Measurements from ENCODE around the gene PFDN4.

Gene PFDN4

DNA sequence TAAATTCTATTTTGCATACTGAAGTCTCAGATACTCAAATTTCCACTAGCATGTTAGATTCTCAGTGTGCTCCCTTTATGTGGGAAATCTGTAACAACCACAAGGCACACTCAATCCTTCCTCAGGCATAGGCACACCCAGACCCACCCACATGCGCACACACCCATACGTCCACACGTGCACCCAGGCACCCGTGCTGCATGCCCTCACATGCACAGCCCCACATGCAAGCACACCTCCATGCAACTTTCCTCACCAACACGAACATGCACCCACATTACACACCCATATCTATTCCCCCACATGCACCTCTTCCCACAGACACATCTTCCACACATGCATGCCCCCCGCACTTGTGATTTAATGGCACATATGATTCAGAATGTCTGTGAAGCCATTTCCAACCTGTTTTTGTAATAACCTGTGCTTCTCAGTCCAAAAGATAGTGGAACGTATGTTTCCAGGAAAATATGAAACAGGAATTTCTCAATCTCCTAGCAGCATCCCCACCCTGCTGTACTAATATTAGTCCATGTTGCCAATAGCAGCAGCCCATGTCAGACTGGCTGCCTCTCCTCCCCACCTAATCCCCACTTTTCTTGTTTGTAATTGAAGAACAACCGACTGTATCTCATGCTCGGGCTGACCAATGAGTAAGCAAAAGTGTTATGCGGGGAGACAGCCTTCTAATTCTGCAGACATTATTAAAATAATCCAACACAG is 22.8 kb upstream of the PFDN4 start:
- TF ChIP-seq, protein P1, sequence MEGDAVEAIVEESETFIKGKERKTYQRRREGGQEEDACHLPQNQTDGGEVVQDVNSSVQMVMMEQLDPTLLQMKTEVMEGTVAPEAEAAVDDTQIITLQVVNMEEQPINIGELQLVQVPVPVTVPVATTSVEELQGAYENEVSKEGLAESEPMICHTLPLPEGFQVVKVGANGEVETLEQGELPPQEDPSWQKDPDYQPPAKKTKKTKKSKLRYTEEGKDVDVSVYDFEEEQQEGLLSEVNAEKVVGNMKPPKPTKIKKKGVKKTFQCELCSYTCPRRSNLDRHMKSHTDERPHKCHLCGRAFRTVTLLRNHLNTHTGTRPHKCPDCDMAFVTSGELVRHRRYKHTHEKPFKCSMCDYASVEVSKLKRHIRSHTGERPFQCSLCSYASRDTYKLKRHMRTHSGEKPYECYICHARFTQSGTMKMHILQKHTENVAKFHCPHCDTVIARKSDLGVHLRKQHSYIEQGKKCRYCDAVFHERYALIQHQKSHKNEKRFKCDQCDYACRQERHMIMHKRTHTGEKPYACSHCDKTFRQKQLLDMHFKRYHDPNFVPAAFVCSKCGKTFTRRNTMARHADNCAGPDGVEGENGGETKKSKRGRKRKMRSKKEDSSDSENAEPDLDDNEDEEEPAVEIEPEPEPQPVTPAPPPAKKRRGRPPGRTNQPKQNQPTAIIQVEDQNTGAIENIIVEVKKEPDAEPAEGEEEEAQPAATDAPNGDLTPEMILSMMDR (IDR thresholded peaks at IDR 0.05; ENCODE audit: low read depth, low read length, missing control alignments): no peak
- DNase-seq (ENCODE audit: low read depth): no peak
- H3K4me3 ChIP-seq (ENCODE audit: low read depth, low read length): no peak overlapping the region

DNA sequence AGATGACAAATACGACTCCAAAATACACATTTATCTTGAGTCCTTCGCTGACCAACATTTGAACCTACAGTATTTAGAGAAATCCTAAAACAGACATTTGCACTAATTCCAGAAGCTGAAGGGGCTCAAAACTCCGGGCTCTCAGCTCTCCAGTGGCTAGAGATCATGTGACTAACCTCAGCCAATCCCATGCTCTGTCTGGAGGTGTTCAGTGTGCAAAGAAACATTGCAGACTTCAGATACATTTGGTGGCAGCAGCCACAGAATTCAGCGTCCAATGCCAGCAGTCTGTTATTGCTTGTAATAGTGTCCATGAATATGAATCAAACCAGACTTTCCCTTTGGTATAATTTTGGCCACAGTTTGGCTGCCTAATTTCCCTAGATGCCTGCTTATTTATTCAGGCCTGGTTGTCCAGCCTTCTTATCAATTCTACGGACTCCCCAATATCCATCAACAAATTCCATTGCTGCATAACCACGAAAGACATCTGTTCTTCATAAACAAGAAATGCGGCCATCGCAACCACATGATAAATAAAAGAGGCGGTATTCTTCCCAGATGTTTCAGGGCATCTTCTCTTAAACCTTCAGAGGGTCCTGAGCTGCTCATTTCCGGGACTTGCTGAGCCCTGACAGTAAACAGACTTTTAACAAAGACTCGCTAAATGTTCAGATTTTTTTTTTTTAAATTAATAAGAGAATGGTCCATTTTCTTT is 19.6 kb upstream of the PFDN4 start:
- no peak for DNase-seq (ENCODE audit: low read depth)
- TF ChIP-seq, protein P1 (IDR thresholded peaks at IDR 0.05; ENCODE audit: low read depth, low read length, missing control alignments): no peak
- H3K4me3 ChIP-seq (ENCODE audit: low read depth, low read length): no peak overlapping the region

DNA sequence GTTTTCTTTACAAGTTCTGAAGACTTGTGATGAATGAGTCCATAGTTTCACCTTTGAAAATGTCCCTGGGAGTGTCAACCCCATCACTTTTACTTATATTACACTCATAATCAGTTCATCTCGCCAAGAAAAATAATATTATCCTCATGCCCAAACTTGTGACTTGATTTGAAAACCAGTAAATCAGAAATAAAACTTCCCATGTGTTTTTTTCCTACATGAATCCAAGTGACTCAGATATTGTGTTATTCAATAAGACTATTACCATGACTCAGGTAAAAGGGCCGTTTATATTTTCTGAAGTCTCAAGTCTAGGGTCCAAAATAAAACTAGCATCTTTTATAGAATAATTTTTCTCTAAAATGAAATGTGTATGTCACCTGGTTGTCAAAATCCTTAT is 18.3 kb upstream of the PFDN4 start:
- H3K4me3 ChIP-seq (ENCODE audit: low read depth, low read length): no peak overlapping the region
- TF ChIP-seq, protein P1 (IDR thresholded peaks at IDR 0.05; ENCODE audit: low read depth, low read length, missing control alignments): no peak
- DNase-seq (ENCODE audit: low read depth): no peak

DNA sequence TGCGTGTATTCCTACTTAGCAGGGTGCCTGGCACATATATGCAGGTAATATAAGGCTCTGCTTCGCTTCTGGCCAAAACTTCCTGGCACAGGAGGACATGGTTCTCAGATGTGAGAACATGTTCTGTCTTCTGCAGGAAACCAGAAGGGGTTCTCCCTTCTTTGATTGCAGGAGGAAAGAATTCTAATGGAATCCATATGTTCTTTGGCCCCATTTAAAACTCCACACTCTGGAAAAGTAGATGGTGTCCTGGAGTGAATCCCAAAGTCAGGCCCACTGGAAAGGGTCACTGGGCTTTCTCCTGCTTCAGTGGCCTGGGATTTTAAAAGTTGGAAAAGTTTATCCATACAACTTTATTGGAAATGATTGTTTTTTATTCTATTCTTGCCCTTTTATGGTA is 17.7 kb upstream of the PFDN4 start:
- TF ChIP-seq, protein P1 (IDR thresholded peaks at IDR 0.05; ENCODE audit: low read depth, low read length, missing control alignments): no peak
- no peak overlapping the region for H3K4me3 ChIP-seq (ENCODE audit: low read depth, low read length)
- no peak for DNase-seq (ENCODE audit: low read depth)

DNA sequence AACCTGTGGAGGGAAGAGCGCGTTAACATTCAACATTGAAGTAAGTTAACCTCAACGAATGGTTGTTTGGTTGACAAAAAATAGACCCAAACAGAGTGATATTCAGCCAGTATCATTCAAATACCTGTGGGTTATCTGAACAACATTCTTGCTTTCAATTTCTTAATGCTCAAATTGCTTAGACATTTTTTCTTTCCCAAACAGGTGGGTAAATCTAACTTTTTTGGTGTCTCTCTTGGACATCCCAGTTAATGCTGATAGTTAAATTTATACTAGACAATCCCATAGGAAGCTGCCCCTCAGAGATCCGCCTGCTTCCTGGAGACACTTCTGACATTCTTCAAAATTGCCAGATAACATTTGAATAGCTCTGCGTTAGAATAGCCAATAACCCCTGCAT is 14.1 kb upstream of the PFDN4 start:
- no peak overlapping the region for H3K4me3 ChIP-seq (ENCODE audit: low read depth, low read length)
- no peak for DNase-seq (ENCODE audit: low read depth)
- TF ChIP-seq, protein P1 (IDR thresholded peaks at IDR 0.05; ENCODE audit: low read depth, low read length, missing control alignments): no peak

DNA sequence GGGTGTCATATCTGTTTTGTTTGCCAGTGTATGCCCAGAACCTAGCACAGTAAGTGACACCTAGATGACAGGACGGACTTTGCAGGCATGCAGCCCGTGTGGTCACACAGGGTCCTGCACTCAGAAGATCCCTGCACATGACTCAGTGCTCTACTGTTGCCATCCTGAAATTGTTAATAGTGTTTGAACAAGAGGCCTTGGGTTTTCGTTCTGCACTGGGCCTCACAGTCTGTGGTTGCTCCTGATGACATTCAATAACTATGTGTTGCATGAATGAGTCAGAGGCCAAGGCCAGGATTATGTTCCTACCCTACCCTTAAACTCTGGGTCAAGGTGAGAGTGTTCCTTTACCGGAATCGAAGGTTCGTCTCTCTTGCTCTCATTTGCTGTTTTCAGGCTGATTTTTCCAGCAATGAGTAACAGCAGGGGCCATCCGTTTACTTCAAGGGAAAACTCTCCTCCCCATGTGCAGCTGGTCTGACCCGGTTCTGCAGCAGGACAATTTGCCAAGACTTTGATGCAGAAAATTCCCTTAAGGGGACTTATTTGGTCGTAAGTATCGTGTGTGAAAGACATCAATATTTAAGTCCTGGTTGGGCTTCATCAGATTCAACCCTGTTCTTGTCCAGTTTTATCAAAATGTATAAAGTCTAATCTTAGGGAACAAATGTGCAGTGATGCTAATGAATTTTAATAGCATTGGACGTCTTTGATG is 13.0 kb upstream of the PFDN4 start:
- H3K4me3 ChIP-seq (ENCODE audit: low read depth, low read length): no peak overlapping the region
- TF ChIP-seq, protein P1 (IDR thresholded peaks at IDR 0.05; ENCODE audit: low read depth, low read length, missing control alignments): peak; percentile 49
- no peak for DNase-seq (ENCODE audit: low read depth)
